Activated CD4-positive, alpha-beta T cell treated with anti-CD3 and anti-CD28 coated beads, Interleukin-2, amount 50 U/mL, for 1 hour (primary cell): ENCODE measurements around the gene ERICH6.
"Not testable (repeated sequence)": the region's sequence is repeated elsewhere in the genome, so short reads cannot be mapped to it uniquely, and the experiment has no call there.

ENCODE experiments used
- DNase-seq: peaks from one replicate; pipeline ENCODE4 v3.0.0-alpha.2; 2020

ERICH6 gene

GRCh38 chr3:150681057-150681456 is 22.7 kb downstream of the ERICH6 start:
- no peak for DNase-seq

- DNase-seq: no peak
Observed at GRCh38 chr3:150680562-150680961, 23.2 kb downstream of the ERICH6 start.

- no peak for DNase-seq
Observed at GRCh38 chr3:150675587-150675986, 28.1 kb downstream of the ERICH6 start.

- DNase-seq: no peak
Observed at GRCh38 chr3:150673966-150674365, 29.8 kb downstream of the ERICH6 start.

- no peak for DNase-seq
Observed at GRCh38 chr3:150666167-150666566, 37.6 kb downstream of the ERICH6 start.

- no peak for DNase-seq
Observed at GRCh38 chr3:150663461-150663860, 40.3 kb downstream of the ERICH6 start.

- no peak for DNase-seq
Observed at GRCh38 chr3:150662410-150663200, 41.1 kb downstream of the ERICH6 start.

- DNase-seq: no peak
Observed at GRCh38 chr3:150656316-150656715, 47.4 kb downstream of the ERICH6 start.

GRCh38 chr3:150653110-150653561 is 50.6 kb downstream of the ERICH6 start:
- DNase-seq: no peak

GRCh38 chr3:150640256-150640655 is 63.5 kb downstream of the ERICH6 start:
- DNase-seq: no peak

GRCh38 chr3:150639262-150639661 is 64.5 kb downstream of the ERICH6 start:
- no peak for DNase-seq

GRCh38 chr3:150636258-150636657 is 67.5 kb downstream of the ERICH6 start:
- DNase-seq: no peak

- DNase-seq: no peak
Observed at GRCh38 chr3:150635526-150635925, 68.2 kb downstream of the ERICH6 start.

GRCh38 chr3:150635076-150635475 is 68.6 kb downstream of the ERICH6 start:
- DNase-seq: no peak

- DNase-seq: no peak
Observed at GRCh38 chr3:150631515-150632221, 72.1 kb downstream of the ERICH6 start.

GRCh38 chr3:150627557-150627956 is 76.2 kb downstream of the ERICH6 start:
- no peak for DNase-seq

GRCh38 chr3:150626148-150626930 is 77.4 kb downstream of the ERICH6 start:
- DNase-seq: no peak

- DNase-seq: no peak
Observed at GRCh38 chr3:150623945-150624344, 79.8 kb downstream of the ERICH6 start.

GRCh38 chr3:150622955-150623354 is 80.8 kb downstream of the ERICH6 start:
- not testable (repeated sequence) for DNase-seq

GRCh38 chr3:150620002-150620689 is 83.6 kb downstream of the ERICH6 start:
- no peak for DNase-seq

GRCh38 chr3:150613709-150614480 is 89.8 kb downstream of the ERICH6 start:
- DNase-seq: no peak

GRCh38 chr3:150613034-150613433 is 90.7 kb downstream of the ERICH6 start:
- DNase-seq: no peak
